SU-DHL-6 (cell line): ENCODE results near the gene SBNO2.
"Not testable (repeated sequence)": the region's sequence is repeated elsewhere in the genome, so short reads cannot be mapped to it uniquely, and the experiment has no call there.

Experiments used
- H2AFZ ChIP-seq: fragments of 200-600 bp; sonication (generic); 2 replicates; pipeline ENCODE4 v1.6.1; 2014; ENCODE audit warnings: low read depth, mild to moderate bottlenecking, moderate library complexity, mixed read lengths, antibody characterized with exemption, low read length; ENCODE audit not compliant: severe bottlenecking
- H3F3A ChIP-seq: fragments of 200-600 bp; shearing (Covaris generic); 2 replicates; pipeline ENCODE4 v1.6.0; 2016; ENCODE audit warnings: antibody characterized with exemption, mild to moderate bottlenecking; ENCODE audit not compliant: insufficient read depth
- H3K27ac ChIP-seq: fragments of 200-600 bp; sonication (generic); 2 replicates; pipeline ENCODE4 v1.5.1; 2016; ENCODE audit warnings: low read depth, mild to moderate bottlenecking, low read length, moderate library complexity, mixed read lengths
- H3K27me3 ChIP-seq: fragments of 200-600 bp; sonication (generic), shearing (Covaris generic); 2 replicates; pipeline ENCODE4 v1.6.0; 2014; ENCODE audit warnings: mild to moderate bottlenecking, low read length
- H3K36me3 ChIP-seq: fragments of 200-600 bp; sonication (generic); 2 replicates; pipeline ENCODE4 v1.6.1; 2014; ENCODE audit warnings: mild to moderate bottlenecking, low read length, mixed read lengths
- H3K4me2 ChIP-seq: fragments of 300-600, 200-600 bp; shearing (Covaris generic), sonication (generic); 2 replicates; pipeline ENCODE4 v1.6.0; 2014; ENCODE audit warnings: low read length, low read depth, mild to moderate bottlenecking; ENCODE audit not compliant: poor library complexity, severe bottlenecking
- H3K4me3 ChIP-seq: fragments of 200-600 bp; sonication (generic); 2 replicates; pipeline ENCODE4 v1.5.1; 2014; ENCODE audit warnings: antibody characterized with exemption, low read length, mild to moderate bottlenecking, mixed read lengths; ENCODE audit not compliant: insufficient read depth, poor library complexity, severe bottlenecking
- H3K79me2 ChIP-seq: fragments of 200-600 bp; sonication (generic); 2 replicates; pipeline ENCODE4 v1.6.1; 2014; ENCODE audit warnings: mild to moderate bottlenecking, low read length, moderate library complexity; ENCODE audit not compliant: insufficient read depth
- H3K9ac ChIP-seq: fragments of 200-600 bp; sonication (generic); 2 replicates; pipeline ENCODE4 v1.7.0; 2014; ENCODE audit warnings: mild to moderate bottlenecking, low read length
- H3K9me2 ChIP-seq: fragments of 200-600 bp; sonication (generic); replicated peaks from 2 replicates; pipeline ENCODE4 v1.6.1; 2014; ENCODE audit warnings: low read length; ENCODE audit not compliant: insufficient read depth
- H3K9me3 ChIP-seq: fragments of 200-600 bp; sonication (generic); 2 replicates; pipeline ENCODE4 v1.6.1; 2014; ENCODE audit warnings: low read length, mixed read lengths; ENCODE audit not compliant: insufficient read depth
- H4K20me1 ChIP-seq: fragments of 200-600 bp; sonication (generic); 2 replicates; pipeline ENCODE4 v1.6.1; 2014; ENCODE audit warnings: low read depth, mild to moderate bottlenecking, antibody characterized with exemption, low read length, moderate library complexity, mixed read lengths
- EZH2phosphoT487 ChIP-seq: fragments of 200-600 bp; sonication (generic), shearing (Covaris generic); conservative IDR thresholded peaks from 2 replicates; pipeline ENCODE4 v1.6.1; 2018; ENCODE audit warnings: mild to moderate bottlenecking, antibody characterized with exemption, low read length, moderate library complexity, mixed read lengths
- TF ChIP-seq, protein P1 (sequence below): fragments of 200-600 bp; sonication (generic); IDR thresholded peaks from one replicate; pipeline ENCODE4 v1.5.1; 2017; ENCODE audit warnings: antibody characterized with exemption, mild to moderate bottlenecking, low read length, moderate library complexity; ENCODE audit not compliant: insufficient read depth, poor library complexity, severe bottlenecking

Gene SBNO2

DNA sequence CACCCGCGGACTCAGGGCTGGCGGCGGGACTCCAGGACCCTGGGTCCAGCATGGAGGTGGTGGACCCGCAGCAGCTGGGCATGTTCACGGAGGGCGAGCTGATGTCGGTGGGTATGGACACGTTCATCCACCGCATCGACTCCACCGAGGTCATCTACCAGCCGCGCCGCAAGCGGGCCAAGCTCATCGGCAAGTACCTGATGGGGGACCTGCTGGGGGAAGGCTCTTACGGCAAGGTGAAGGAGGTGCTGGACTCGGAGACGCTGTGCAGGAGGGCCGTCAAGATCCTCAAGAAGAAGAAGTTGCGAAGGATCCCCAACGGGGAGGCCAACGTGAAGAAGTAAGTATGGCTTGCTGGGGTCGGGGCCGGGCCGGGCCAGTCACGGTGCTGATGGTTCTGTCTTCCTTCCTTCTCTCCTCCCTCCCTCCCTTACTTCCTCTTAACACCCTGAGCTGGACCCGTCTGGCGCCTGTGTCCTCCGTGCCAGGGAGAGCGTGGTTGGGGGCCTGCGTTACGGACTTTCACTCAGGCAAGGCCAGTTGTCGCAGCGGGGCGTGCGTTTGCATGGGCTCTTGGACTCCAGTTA lies 32.9 kb upstream of the SBNO2 start:
- H3F3A ChIP-seq = peaks cover 13% of the 10 kb centered on the region
- H3K9ac ChIP-seq = peak overlapping the region; percentile 88
- H3K27me3 ChIP-seq = no peaks in the 10 kb centered on the region
- no peaks in the 10 kb centered on the region for H4K20me1 ChIP-seq
- H3K9me2 ChIP-seq = no peaks in the 10 kb centered on the region
- peak overlapping the region; percentile 74 for H3K4me3 ChIP-seq
- H3K4me2 ChIP-seq = peak overlapping the region; percentile 87
- H3K79me2 ChIP-seq = peaks cover 54% of the 10 kb centered on the region
- no peaks in the 10 kb centered on the region for H3K36me3 ChIP-seq
- no peaks in the 10 kb centered on the region for H3K9me3 ChIP-seq
- H3K27ac ChIP-seq = peak overlapping the region; percentile 65
- TF ChIP-seq, protein P1, sequence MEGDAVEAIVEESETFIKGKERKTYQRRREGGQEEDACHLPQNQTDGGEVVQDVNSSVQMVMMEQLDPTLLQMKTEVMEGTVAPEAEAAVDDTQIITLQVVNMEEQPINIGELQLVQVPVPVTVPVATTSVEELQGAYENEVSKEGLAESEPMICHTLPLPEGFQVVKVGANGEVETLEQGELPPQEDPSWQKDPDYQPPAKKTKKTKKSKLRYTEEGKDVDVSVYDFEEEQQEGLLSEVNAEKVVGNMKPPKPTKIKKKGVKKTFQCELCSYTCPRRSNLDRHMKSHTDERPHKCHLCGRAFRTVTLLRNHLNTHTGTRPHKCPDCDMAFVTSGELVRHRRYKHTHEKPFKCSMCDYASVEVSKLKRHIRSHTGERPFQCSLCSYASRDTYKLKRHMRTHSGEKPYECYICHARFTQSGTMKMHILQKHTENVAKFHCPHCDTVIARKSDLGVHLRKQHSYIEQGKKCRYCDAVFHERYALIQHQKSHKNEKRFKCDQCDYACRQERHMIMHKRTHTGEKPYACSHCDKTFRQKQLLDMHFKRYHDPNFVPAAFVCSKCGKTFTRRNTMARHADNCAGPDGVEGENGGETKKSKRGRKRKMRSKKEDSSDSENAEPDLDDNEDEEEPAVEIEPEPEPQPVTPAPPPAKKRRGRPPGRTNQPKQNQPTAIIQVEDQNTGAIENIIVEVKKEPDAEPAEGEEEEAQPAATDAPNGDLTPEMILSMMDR = no peak
- no peak for TF ChIP-seq EZH2phosphoT487
- H2AFZ ChIP-seq = no peak overlapping the region

DNA sequence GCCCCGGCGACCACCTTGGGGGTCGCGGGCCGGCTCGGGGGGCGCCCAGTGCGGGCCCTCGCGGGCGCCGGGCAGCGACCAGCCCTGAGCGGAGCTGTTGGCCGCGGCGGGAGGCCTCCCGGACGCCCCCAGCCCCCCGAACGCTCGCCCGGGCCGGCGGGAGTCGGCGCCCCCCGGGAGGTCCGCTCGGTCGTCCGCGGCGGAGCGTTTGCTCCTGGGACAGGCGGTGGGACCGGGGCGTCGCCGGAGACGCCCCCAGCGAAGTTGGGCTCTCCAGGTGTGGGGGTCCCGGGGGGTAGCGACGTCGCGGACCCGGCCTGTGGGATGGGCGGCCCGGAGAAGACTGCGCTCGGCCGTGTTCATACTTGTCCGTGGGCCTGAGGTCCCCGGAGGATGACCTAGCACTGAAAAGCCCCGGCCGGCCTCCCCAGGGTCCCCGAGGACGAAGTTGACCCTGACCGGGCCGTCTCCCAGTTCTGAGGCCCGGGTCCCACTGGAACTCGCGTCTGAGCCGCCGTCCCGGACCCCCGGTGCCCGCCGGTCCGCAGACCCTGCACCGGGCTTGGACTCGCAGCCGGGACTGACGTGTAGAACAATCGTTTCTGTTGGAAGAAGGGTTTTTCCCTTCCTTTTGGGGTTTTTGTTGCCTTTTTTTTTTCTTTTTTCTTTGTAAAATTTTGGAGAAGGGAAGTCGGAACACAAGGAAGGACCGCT lies 32.2 kb upstream of the SBNO2 start:
- H4K20me1 ChIP-seq = no peaks in the 10 kb centered on the region
- no peaks in the 10 kb centered on the region for H3K9me3 ChIP-seq
- peak overlapping the region; percentile 87 for H3K4me2 ChIP-seq
- no peak for TF ChIP-seq EZH2phosphoT487
- TF ChIP-seq, protein P1 = no peak
- peaks cover 13% of the 10 kb centered on the region for H3F3A ChIP-seq
- no peaks in the 10 kb centered on the region for H3K36me3 ChIP-seq
- H3K79me2 ChIP-seq = peaks cover 48% of the 10 kb centered on the region
- H3K9me2 ChIP-seq = no peaks in the 10 kb centered on the region
- H3K27ac ChIP-seq = peak overlapping the region; percentile 65
- peak overlapping the region; percentile 88 for H3K9ac ChIP-seq
- H3K27me3 ChIP-seq = no peaks in the 10 kb centered on the region
- no peak overlapping the region for H2AFZ ChIP-seq
- peak overlapping the region; percentile 74 for H3K4me3 ChIP-seq

DNA sequence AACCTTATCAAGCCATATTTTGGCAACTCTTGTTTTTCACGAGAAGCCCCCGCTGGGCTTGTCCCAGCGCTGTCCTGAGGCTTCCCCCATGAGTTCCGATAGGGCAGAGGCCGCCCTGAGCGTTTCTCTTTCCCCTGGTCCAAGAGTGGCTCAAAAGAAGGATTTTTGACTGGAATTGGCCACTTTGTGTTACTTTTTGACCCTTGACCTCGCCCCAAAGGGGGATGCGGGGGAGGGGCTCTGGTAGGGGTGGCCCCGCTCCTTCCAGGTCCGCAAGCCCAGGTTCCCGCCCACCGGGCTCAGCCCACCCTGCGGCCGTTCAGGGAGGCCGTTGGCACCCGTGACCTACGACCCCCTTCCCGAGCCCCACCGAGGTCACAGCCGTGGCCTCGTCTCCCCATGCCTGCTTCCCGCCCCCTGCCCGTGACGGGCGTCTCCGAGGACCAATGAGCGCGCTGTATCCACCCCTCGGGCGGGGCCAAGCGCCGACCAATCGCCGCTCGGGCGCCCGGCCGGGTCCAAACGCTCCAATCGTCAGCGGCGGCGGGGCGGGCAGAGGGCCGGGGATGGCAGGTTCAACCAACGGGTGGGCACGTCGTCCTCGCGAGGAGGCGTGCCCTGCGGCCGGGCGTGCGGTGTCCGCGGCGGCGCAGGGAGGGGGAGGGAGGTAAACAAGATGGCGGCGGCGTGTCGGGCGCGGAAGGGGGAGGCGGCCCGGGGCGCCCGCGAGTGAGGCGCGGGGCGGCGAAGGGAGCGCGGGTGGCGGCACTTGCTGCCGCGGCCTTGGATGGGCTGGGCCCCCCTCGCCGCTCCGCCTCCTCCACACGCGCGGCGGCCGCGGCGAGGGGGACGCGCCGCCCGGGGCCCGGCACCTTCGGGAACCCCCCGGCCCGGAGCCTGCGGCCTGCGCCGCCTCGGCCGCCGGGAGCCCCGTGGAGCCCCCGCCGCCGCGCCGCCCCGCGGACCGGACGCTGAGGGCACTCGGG lies 31.3 kb upstream of the SBNO2 start, which contains the start of gene STK11:
Gene STK11, plus strand, starts transcription at position 665 of the 986 bp plus-strand sequence. CDS start 1,136 bp downstream, outside the sequence.
- Histone ChIP-seq H3K9me2 (no peaks in the 10 kb centered on the region), H4K20me1 (no peaks in the 10 kb centered on the region), H2AFZ (peak within 1 kb of the TSS; percentile 70), H3K36me3 (no peaks in the 10 kb centered on the region), H3K27ac (peak within 1 kb of the TSS; percentile 65), H3K27me3 (no peaks in the 10 kb centered on the region), H3K4me3 (peak within 1 kb of the TSS; percentile 74), H3K9me3 (no peaks in the 10 kb centered on the region), H3K4me2 (peak within 1 kb of the TSS; percentile 87), H3K79me2 (peaks cover 40% of the 10 kb centered on the region), H3K9ac (peak within 1 kb of the TSS; percentile 88), H3F3A (peaks cover 13% of the 10 kb centered on the region)
- no peak for TF ChIP-seq EZH2phosphoT487
- TF ChIP-seq, protein P1 = no peak

DNA sequence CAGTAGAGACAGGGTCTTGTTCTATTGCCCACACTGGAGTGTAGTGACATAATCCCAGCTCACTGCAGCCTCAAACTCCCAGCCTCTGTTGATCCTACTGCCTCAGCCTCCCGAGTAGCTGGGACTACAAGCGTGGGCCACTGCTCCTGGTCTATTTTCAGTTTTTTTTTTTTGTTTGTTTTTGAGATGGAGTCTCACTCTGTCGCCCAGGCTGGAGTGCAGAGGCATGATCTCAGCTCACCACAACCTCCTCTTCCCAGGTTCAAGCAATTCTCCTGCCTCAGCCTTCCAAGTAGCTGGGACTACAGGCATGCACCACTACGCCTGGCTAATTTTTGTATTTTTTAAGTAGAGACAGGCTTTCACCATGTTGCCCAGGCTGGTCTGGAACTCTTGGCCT lies 26.5 kb upstream of the SBNO2 start:
- H3K4me2 ChIP-seq, H3K36me3 ChIP-seq, H3F3A ChIP-seq, H3K4me3 ChIP-seq, H4K20me1 ChIP-seq, H3K9ac ChIP-seq, H3K27me3 ChIP-seq, H3K9me2 ChIP-seq, H3K27ac ChIP-seq, H3K9me3 ChIP-seq, H2AFZ ChIP-seq, H3K79me2 ChIP-seq: not testable (repeated sequence)
